Hepatocyte (in vitro differentiated cells): ENCODE results near the gene POU5F1. TPM values are rescaled to one million over a fixed set of nuclear protein-coding genes. Genes with fewer than 3 reads are reported as not detected.

Experiments used
- DNase-seq: peaks from one replicate; pipeline ENCODE4 v3.0.0-alpha.2; 2016; ENCODE audit warnings: low spot score
- H2AFZ ChIP-seq: fragments of 200-600 bp; sonication (generic); 2 replicates; pipeline ENCODE4 v1.6.0; 2016; ENCODE audit warnings: antibody characterized with exemption, mild to moderate bottlenecking
- H3K27ac ChIP-seq: fragments of 200-600 bp; sonication (generic); 2 replicates; pipeline ENCODE4 v1.5.1; 2016; ENCODE audit warnings: mild to moderate bottlenecking
- H3K27me3 ChIP-seq: fragments of 200-600 bp; sonication (generic); 2 replicates; pipeline ENCODE4 v1.6.1; 2016
- H3K36me3 ChIP-seq: fragments of 200-600 bp; sonication (generic); replicated peaks from 2 replicates; pipeline ENCODE4 v1.5.1; 2016; ENCODE audit warnings: low read depth; ENCODE audit not compliant: insufficient read depth
- H3K4me1 ChIP-seq: fragments of 200-600 bp; sonication (generic); 2 replicates; pipeline ENCODE4 v1.5.1; 2016; ENCODE audit warnings: mild to moderate bottlenecking, moderate library complexity; ENCODE audit not compliant: insufficient read depth
- H3K4me2 ChIP-seq: fragments of 200-600 bp; sonication (generic); 2 replicates; pipeline ENCODE4 v1.6.0; 2016
- H3K4me3 ChIP-seq: fragments of 200-600 bp; sonication (generic); 2 replicates; pipeline ENCODE4 v1.5.1; 2016; ENCODE audit warnings: mild to moderate bottlenecking
- H3K79me2 ChIP-seq: fragments of 200-600 bp; sonication (generic); 2 replicates; pipeline ENCODE4 v1.6.0; 2017; ENCODE audit warnings: mild to moderate bottlenecking
- H3K9me2 ChIP-seq: fragments of 200-600 bp; sonication (generic); replicated peaks from 2 replicates; pipeline ENCODE4 v1.6.0; 2017; ENCODE audit warnings: mild to moderate bottlenecking; ENCODE audit not compliant: insufficient read depth
- H3K9me3 ChIP-seq: fragments of 200-600 bp; sonication (generic); 2 replicates; pipeline ENCODE4 v1.5.1; 2016; ENCODE audit warnings: low read depth, mild to moderate bottlenecking
- H4K20me1 ChIP-seq: fragments of 200-600 bp; sonication (generic); 2 replicates; pipeline ENCODE4 v1.6.0; 2016; ENCODE audit warnings: mild to moderate bottlenecking; ENCODE audit not compliant: insufficient read depth, poor library complexity, severe bottlenecking
- EZH2 ChIP-seq: fragments of 200-600 bp; sonication (generic); IDR thresholded peaks from 2 replicates; pipeline ENCODE4 v1.6.1; 2016; ENCODE audit warnings: antibody characterized with exemption, mild to moderate bottlenecking, borderline replicate concordance
- EZH2phosphoT487 ChIP-seq: fragments of 200-600 bp; sonication (generic); IDR thresholded peaks from one replicate; pipeline ENCODE4 v1.6.1; 2018; ENCODE audit warnings: antibody characterized with exemption, mild to moderate bottlenecking, low read depth, moderate library complexity; ENCODE audit not compliant: unreplicated experiment, severe bottlenecking
- WGBS: methylation state at CpG from one replicate; pipeline ENCODE4 v1.1.6; 2016; ENCODE audit warnings: low lambda C conversion rate; ENCODE audit errors: missing lambda C conversion rate; 5-methylcytosine and 5-hydroxymethylcytosine counted together
- polyA plus RNA-seq: library from polyadenylated mRNA; unstranded; fragments of >200 nt; fragmentation: Nextera tagmentation; extraction: Ambion mirVana; gene quantifications from 2 replicates; pipeline ENCODE4 v1.2.1, GENCODE V29; 2016
- total RNA-seq: library from RNA; depleted of rRNA; stranded (reverse); fragments of >200 nt; gene quantifications from 2 replicates; pipeline ENCODE4 v1.2.3, GENCODE V29; 2014
- TF ChIP-seq, protein P1 (sequence below): fragments of 200-600 bp; sonication (generic); IDR thresholded peaks from 2 replicates; pipeline ENCODE4 v1.5.1; 2016; ENCODE audit warnings: antibody characterized with exemption, mild to moderate bottlenecking; ENCODE audit not compliant: poor library complexity

Gene POU5F1
- total and polyA plus RNA-seq, 2 experiments from 2014 or later = 1.1 to 1.8 TPM

DNA sequence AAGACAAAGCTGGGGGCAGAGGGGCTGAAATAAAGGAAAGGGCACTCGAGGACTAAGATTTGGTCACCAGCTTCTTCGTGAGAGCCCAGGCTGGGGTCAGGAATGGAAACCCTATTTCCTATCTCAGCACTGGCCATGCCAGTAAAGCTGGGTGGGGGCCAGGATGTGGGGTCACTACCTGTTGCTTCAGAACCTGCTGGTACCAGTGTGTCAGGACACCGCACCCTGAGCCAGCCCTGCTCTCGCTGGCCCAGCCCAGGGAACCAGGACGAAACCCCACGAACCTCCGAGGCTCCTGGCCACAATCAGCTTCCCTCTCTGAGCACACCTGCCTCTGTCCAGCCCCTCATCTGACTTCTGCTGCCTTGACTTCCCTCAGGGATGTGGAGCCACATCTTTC lies 52.3 kb downstream of the POU5F1 start:
- DNase-seq = no peak
- Histone ChIP-seq H3K27me3 (no peaks in the 10 kb centered on the region), H3K79me2 (no peaks in the 10 kb centered on the region), H4K20me1 (no peaks in the 10 kb centered on the region), H3K9me3 (no peaks in the 10 kb centered on the region), H3K4me3 (no peak overlapping the region), H3K9me2 (no peaks in the 10 kb centered on the region), H3K4me2 (no peak overlapping the region), H3K27ac (no peak overlapping the region), H3K36me3 (no peaks in the 10 kb centered on the region), H2AFZ (no peak overlapping the region), H3K4me1 (peaks cover 24% of the 10 kb centered on the region)
- no peak for TF ChIP-seq EZH2phosphoT487
- TF ChIP-seq, protein P1, sequence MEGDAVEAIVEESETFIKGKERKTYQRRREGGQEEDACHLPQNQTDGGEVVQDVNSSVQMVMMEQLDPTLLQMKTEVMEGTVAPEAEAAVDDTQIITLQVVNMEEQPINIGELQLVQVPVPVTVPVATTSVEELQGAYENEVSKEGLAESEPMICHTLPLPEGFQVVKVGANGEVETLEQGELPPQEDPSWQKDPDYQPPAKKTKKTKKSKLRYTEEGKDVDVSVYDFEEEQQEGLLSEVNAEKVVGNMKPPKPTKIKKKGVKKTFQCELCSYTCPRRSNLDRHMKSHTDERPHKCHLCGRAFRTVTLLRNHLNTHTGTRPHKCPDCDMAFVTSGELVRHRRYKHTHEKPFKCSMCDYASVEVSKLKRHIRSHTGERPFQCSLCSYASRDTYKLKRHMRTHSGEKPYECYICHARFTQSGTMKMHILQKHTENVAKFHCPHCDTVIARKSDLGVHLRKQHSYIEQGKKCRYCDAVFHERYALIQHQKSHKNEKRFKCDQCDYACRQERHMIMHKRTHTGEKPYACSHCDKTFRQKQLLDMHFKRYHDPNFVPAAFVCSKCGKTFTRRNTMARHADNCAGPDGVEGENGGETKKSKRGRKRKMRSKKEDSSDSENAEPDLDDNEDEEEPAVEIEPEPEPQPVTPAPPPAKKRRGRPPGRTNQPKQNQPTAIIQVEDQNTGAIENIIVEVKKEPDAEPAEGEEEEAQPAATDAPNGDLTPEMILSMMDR = no peak
- TF ChIP-seq EZH2 = no peak
- 96% methylated on average over 7 of the region's 7 CpGs for WGBS

DNA sequence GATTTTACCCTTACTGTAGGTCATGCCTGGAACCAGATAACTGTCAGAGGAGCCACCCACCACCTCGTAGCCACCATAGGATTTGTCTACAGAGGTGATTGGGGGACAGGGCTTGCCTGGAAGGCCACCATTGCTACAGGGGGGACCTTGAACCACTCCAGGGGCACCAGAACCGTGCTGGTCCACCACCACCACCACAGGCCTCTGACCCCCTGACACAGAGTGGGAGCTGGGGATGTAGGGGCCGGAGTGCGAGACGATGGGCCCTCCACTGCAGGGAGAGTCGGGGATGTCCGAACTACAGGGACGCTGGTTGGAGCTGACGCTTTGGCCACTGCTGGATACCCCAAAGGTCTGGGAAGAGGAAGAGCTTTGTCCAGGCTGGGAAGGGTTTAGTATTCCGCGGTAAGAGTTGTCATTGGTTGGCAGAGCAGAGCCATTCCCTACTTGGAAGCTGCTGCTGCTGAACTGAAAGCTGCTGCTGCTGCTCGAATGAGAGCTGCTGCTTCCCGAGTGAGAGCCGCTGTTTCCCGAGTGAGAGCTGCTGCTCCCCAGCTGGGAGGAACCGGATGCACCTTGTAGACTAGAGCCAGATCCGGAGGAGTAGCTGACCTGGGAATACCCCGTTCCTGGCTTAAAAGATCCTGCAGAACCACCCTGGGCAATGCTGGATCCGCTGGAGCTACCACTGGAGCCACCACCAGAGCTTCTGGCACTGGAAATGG lies 53.7 kb downstream of the POU5F1 start:
- no peak overlapping the region for H3K4me2 ChIP-seq
- H4K20me1 ChIP-seq = no peaks in the 10 kb centered on the region
- peaks cover 18% of the 10 kb centered on the region for H3K4me1 ChIP-seq
- TF ChIP-seq EZH2phosphoT487 (no peak), EZH2 (no peak)
- TF ChIP-seq, protein P1 = no peak
- H3K9me2 ChIP-seq = no peaks in the 10 kb centered on the region
- no peaks in the 10 kb centered on the region for H3K36me3 ChIP-seq
- no peak overlapping the region for H3K27ac ChIP-seq
- no peak overlapping the region for H3K4me3 ChIP-seq
- no peak overlapping the region for H2AFZ ChIP-seq
- H3K9me3 ChIP-seq = no peaks in the 10 kb centered on the region
- H3K27me3 ChIP-seq = no peaks in the 10 kb centered on the region
- 84% methylated on average over 19 of the region's 19 CpGs for WGBS
- H3K79me2 ChIP-seq = no peaks in the 10 kb centered on the region
- no peak for DNase-seq

DNA sequence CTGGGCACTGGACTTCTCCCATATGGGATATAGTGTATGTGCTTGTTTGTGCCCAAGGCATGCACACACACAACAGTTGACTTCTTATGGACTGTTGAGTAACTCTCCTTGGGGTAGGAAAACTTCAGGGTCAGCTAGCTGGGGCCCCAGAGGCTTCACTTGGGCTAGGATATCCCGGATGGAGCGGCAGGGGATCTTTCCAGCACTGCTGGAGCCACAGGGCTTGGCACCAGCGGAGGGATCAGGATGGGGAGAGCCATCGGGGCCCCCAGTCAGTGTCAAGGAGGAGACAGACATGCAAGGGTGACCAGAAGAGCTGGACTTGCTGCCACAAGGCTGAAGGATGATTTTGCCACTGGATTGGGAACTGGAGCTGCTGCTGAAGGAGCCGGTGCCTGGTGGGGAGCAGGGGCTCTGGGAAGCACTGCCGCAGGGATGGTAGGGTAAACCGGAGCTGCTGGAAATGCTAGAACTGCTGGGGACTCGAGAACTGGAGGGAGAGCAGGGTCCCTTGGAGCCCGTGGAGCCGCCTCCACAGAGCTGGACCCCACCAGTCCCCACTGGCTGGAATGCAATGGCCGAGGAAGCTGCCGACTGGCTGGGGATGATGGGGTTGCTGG lies 54.4 kb downstream of the POU5F1 start:
- H3K4me1 ChIP-seq = peaks cover 18% of the 10 kb centered on the region
- no peaks in the 10 kb centered on the region for H3K27me3 ChIP-seq
- WGBS = 91% methylated on average over 12 of the region's 12 CpGs
- H4K20me1 ChIP-seq = no peaks in the 10 kb centered on the region
- H3K4me2 ChIP-seq = no peak overlapping the region
- no peak overlapping the region for H3K27ac ChIP-seq
- H3K9me2 ChIP-seq = no peaks in the 10 kb centered on the region
- H3K79me2 ChIP-seq = no peaks in the 10 kb centered on the region
- no peak overlapping the region for H2AFZ ChIP-seq
- DNase-seq = no peak
- TF ChIP-seq, protein P1 = no peak
- TF ChIP-seq EZH2phosphoT487 (no peak), EZH2 (no peak)
- no peaks in the 10 kb centered on the region for H3K9me3 ChIP-seq
- no peaks in the 10 kb centered on the region for H3K36me3 ChIP-seq
- H3K4me3 ChIP-seq = no peak overlapping the region
